8988T (cell line): Measurements from ENCODE around the gene ETS2.

Experiments used
- DNase-seq: peaks from one replicate; pipeline ENCODE4 v3.0.0; 2011

Gene ETS2

GRCh38 chr21:38802050-38803026, 3.4 kb upstream of the ETS2 start:
- no peak for DNase-seq

- no peak for DNase-seq
Measured at GRCh38 chr21:38803075-38803660, 2.6 kb upstream of the ETS2 start.

- no peak for DNase-seq
Measured at GRCh38 chr21:38804030-38804788, 1.5 kb upstream of the ETS2 start.

- DNase-seq: peak; percentile 57
Measured at GRCh38 chr21:38804789-38805327, 871 bp upstream of the ETS2 start.

DNA sequence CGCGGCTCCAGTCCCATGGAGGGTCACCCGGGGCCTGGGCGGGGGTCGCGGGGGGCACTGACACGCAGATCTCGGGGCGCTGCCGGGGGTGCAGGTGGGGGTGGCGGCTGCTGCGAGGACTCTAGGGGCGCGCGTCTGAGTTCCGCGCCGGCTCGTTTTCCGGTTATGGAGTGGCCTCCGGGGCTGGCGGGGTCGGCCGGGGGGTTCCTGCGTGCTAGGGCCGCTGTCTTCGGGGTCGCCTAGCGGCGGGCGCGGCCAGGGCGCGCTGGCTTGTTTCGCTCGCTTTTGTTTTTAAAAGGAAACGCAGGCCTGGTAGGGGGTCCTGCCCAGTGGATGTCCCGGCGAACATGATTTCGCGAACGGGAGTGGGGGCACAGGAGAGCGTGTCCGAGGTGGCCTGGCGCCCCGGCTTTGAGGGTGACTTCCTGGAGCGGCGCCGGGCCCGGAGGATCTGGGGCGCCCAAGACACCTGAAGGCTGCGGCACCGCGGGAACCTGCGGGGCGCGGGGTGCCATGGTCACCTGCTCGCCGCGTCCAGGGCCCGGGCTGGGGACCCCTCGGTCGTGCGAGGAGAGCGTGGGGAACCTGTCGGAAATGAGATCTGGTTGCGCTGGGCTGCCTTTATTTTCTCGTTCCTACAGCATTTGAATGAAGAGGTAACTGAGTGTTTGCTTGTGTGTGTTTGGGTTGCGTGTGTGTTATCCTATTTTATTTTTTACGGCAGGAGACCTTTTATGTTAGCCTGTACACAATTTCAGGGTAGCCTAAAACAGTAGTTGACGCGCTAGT, 618 bp downstream of the ETS2 start:
- DNase-seq: peak; percentile 22

GRCh38 chr21:38806942-38807284, 1.2 kb downstream of the ETS2 start:
- DNase-seq: no peak

DNA sequence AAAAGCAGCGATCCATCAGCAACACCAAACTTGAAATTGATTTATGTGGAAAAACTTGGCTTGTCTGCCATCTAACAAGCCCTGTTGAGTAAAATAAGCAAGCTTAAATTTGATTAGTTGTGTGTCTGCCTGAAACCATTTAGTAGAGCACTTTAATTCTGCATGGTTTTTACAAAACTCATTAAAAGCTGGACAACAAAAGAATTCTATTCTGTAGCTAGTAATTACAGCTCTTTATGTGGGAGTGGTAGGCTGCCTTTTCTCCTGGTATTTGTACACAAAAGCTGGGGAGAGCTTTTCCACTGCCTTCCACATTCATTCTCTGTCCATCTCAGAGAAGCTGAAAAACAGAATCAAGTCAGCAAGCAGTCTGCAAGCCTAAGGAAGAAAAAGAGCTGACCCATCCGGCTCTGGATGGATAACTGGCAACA, 1.7 kb downstream of the ETS2 start:
- no peak for DNase-seq

DNA sequence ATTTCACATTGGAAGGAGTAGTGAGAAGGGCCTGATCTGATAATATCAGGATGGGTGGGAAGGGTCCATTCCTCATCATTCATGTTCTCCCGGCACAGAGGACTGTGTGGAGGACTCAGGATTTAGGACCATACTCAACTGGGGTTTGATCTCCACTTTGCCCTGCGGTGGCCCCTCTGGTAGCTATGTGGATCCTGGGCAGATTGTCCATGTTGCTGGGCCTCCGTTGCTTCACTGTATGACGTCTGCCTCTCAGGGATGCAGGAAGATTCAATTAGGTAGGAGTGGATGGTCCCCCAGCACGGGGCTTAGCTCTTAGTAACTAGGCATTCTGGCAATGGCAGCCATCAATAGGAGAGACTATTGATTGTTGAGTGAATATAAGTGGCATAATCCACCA, 2.3 kb downstream of the ETS2 start:
- no peak for DNase-seq

GRCh38 chr21:38809198-38809878, 3.6 kb downstream of the ETS2 start:
- no peak for DNase-seq

- no peak for DNase-seq
Measured at GRCh38 chr21:38810034-38810825, 4.5 kb downstream of the ETS2 start.

DNA sequence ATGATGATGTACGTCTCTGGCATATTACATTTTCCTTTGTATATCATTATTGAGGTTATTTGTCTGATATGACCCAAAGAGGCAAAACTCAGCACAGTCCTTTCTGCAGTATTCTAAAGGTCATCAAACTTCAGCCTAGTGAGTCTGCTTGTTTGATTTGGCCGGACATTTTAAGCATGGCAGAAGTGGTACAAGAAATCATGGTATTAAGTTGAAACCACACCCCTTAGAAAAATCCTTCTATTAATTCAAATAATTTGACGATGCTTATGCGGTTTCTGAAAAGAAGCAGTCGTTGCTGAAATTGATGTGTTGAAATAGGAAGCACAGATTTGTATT, 5.1 kb downstream of the ETS2 start:
- no peak for DNase-seq

- DNase-seq: no peak
Measured at GRCh38 chr21:38811257-38811656, 5.5 kb downstream of the ETS2 start.

DNA sequence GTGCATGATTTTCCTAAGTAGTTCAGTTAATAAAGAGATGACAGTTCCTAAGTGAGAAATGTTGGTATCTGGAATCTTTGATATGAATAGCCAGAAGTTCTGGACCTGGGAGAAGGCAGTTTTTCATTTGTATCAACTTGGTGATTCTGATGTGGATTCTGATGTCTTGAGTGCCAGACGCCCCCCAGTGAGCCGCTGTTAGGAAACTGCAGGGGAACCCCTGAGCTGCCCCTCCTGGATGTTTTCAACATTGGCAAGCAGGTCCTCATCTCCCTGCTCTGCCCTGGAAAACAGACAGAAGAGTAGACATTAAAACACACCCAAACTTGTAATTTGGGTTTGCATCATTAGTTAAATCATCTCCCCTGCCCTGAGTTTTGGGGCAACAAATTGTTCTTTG, 7.4 kb downstream of the ETS2 start:
- DNase-seq: no peak

- no peak for DNase-seq
Measured at GRCh38 chr21:38813547-38813946, 7.8 kb downstream of the ETS2 start.

- DNase-seq: no peak
Measured at GRCh38 chr21:38814126-38815059, 8.7 kb downstream of the ETS2 start.

DNA sequence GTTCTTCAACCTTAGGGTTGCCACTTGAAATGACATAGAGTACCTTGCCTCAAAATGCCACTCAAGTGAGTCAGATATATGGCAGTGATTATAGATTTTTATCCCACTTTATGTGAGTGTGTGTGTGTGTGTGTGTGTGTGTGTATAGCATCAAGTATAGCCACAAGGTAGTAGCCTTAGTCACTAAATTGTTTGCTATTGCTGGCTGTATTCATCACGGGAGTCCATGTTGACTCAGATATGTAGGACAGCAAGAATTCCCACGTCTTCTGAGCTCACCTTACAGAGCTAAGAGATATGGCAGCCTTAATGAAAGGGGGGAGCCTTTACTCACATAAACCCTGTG, 9.3 kb downstream of the ETS2 start:
- DNase-seq: no peak

- DNase-seq: no peak
Measured at GRCh38 chr21:38816400-38816977, 10.8 kb downstream of the ETS2 start.

DNA sequence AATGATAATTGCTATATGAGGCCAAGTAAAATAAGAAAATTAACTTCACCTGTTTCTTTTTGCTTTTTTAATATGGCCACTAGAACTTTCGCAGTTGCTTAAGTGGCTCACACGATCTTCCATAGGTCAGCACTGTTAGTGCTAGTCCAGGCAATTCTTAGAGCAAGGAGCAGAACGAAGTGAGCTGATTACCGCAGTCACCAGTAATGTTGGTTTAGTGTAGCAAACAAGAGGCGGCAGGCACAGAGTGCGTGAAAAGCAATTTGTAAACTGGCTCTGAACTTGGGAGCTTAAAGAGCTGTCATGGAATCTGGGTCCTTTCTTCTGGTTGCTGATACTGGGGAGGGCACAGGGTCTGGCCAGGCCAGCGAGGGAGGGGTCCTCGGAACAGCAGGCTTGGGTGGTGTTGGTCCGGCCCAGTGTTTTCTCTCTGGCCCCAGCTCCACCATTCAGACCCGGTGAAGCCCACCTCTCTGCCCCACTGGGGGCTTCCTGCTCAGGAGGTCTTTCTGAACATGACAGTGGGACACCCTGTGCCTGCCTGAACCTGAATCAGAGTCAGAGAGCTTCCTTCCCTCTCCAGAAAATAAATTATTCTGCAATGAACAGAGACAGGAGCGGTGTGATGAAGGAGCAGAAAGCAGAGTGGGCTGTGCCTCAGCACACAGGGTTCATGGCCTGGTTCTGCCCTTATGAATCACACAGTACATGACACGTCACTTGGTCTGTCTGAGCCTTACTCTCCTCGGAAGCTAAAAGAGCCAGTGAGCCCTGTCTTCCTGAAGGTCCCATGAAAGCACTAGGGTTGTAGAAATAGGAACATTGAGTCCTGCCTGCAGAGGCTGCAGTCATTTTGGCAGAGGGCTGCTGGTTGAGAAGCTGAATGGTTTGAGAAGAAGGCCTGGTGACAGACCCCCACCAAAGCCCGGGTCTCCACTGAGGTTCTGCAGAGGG, 11.9 kb downstream of the ETS2 start:
- no peak for DNase-seq

GRCh38 chr21:38818325-38818723, 12.6 kb downstream of the ETS2 start:
- DNase-seq: no peak
